AG09319 (cell line): ENCODE measurements around the gene ARHGEF28.
A peak's percentile ranks its signal among the peaks of the same experiment; 100 is the strongest.

Experiments
- DNase-seq: peaks from one replicate; pipeline ENCODE4 v3.0.0-alpha.2; 2010; ENCODE audit warnings: low read depth; ENCODE audit errors: extremely low read depth
- TF ChIP-seq, protein P1 (sequence below): IDR thresholded peaks from 2 replicates; pipeline ENCODE4 v1.5.1; 2011; ENCODE audit warnings: low read depth, mild to moderate bottlenecking, inconsistent platforms, low read length, moderate library complexity

Gene ARHGEF28

GRCh38 chr5:73825199-73825598, 199.2 kb downstream of the ARHGEF28 start:
- DNase-seq, result no peak
- TF ChIP-seq, protein P1, sequence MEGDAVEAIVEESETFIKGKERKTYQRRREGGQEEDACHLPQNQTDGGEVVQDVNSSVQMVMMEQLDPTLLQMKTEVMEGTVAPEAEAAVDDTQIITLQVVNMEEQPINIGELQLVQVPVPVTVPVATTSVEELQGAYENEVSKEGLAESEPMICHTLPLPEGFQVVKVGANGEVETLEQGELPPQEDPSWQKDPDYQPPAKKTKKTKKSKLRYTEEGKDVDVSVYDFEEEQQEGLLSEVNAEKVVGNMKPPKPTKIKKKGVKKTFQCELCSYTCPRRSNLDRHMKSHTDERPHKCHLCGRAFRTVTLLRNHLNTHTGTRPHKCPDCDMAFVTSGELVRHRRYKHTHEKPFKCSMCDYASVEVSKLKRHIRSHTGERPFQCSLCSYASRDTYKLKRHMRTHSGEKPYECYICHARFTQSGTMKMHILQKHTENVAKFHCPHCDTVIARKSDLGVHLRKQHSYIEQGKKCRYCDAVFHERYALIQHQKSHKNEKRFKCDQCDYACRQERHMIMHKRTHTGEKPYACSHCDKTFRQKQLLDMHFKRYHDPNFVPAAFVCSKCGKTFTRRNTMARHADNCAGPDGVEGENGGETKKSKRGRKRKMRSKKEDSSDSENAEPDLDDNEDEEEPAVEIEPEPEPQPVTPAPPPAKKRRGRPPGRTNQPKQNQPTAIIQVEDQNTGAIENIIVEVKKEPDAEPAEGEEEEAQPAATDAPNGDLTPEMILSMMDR, result no peak

- TF ChIP-seq, protein P1, result no peak
- DNase-seq, result no peak
Measured at GRCh38 chr5:73825736-73826135, 199.7 kb downstream of the ARHGEF28 start.

DNA sequence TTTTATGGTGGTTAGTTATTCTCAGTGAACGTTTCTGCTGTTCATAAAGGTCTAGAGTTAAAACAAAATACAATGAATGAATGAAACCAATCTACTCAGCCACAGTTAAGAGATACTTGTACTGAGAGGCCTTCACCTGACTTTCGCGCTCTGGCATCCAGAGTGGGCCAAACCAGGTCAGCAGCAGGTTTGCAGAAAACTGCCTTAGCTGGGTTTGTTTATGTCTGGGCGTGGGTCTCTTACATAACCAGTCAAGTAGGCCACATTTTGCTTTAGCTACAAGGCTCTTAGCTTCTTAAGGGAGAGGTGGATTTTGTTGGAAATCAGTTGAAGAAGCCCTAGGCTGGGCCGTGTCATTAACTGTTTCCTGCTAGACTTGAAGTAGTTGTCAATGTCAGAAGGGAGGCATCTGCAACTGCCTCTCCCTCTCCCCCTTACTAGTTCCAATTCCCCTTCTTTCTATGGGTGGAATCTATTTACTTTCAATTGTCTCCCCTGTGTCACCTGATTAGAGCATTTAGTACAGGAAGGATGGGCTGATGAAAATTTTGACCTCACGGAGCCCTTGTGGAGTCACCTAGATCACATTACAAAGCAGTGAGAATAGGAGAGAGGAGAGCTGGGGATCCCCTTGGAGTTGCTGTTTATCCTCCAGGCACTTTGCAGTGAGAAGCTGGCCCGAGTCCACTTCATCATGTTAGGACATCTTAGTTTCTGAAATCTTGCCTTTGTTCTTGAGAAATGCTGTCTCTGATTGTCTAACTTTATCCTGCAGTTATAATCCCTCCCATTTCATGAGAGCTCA, 200.5 kb downstream of the ARHGEF28 start:
- TF ChIP-seq, protein P1, result no peak

DNA sequence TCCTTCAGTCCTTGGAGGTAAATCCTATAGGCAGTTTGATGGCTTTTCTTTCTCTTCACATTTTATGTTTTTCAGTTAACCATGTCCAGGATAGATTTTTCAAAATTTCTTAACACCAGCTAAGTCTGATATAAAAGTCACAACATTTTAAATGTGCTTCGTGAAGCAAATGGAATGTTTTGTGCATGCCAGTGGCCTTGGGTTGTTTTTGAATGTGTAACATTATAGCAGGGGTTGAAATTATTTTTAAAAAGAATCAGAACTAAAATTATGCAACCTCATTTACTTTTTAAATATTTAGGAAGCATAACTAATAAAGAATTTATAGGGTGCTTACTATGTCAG, 201.1 kb downstream of the ARHGEF28 start:
- DNase-seq, result peak; percentile 23
- TF ChIP-seq, protein P1, result no peak

More for the DNA sequence above, 200.5 kb downstream of the ARHGEF28 start:
- peak; percentile 72 for DNase-seq

DNA sequence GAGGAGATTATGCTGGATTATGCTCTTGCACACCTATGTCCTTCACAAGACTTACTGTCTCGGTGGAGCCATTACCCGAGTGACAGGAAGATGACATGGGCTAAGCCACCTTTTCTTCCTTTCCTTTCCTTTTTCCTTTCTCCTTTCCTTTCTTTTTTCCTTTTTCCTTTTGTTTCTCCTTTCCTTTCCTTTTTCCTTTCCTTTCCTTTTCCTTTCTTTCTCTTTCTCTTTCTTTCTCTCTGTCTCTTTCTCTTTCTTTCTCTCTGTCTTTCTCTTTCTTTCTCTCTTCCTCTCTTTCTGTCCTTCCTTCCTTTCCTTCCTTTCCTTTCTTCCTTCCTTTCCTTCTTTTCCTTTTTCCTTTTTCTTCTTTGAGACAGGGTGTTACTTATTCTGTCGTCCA, 202.5 kb downstream of the ARHGEF28 start:
- no peak for DNase-seq
- TF ChIP-seq, protein P1, result no peak

- TF ChIP-seq, protein P1, result no peak
- no peak for DNase-seq
Measured at GRCh38 chr5:73830646-73831045, 204.7 kb downstream of the ARHGEF28 start.

GRCh38 chr5:73831066-73831465, 205.1 kb downstream of the ARHGEF28 start:
- DNase-seq, result no peak
- TF ChIP-seq, protein P1, result no peak
